ENCODE measurements around the gene MLEC. TPM values are rescaled to one million over a fixed set of nuclear protein-coding genes. Genes with fewer than 3 reads are reported as not detected.

MLEC gene
- total RNA-seq, 4 donors from 2014 or later = 75.6 to 153 (median 130) TPM

GRCh38 chr12:120658286-120659150 is 28.4 kb upstream of the MLEC start:
- DNase-seq = no peak
- no peaks in the 10 kb centered on the region for H3K27me3 ChIP-seq
- intact Hi-C loops (cut with DNase I; ENCODE audit: low total_unique reads) = no loop called here
- TF ChIP-seq EP300 (IDR thresholded peaks at IDR 0.05; ENCODE audit: low read depth) = no peak
- H3K4me1 ChIP-seq = peaks cover 0 to 8% (median 2%) of the 10 kb centered on the region in 4 donors
- no peaks in the 10 kb centered on the region for H3K36me3 ChIP-seq
- 87% methylated on average over 22 of the region's 22 CpGs; no CpG with 5 or more reads in 1 of the 2 donors for WGBS, 2 donors (ENCODE audit: low coverage in 1 of 2)
- H3K27ac ChIP-seq = no peak overlapping the region
- in situ Hi-C loops (cut with MboI; ENCODE audit: low pct_ligation_motif_present in 1 of 4, low pct_unique_long_range_greater_than_20kb in 1 of 4, low sequenced_read_pairs in 3 of 4) = no loop called here
- H3K9me3 ChIP-seq = no peaks in the 10 kb centered on the region
- H3K4me3 ChIP-seq = no peak overlapping the region

DNA sequence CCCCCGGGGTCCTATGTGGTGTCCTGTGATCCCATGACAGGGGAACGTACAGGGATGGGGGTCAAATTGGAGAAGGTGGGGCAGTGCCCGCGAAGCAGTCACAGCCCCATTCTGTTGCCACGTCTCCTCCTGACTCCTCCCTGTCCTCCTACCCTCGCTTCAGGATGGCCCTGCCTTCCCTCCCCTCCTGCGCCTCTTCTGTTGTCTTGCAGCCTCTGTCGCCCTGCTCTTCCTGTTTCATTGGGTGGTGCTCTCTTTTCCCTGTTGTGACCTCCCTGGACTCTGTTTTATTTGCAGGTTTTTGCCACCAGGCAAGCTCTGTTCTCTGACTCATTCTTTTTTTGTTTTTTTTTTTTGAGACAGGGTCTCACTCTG is 27.8 kb upstream of the MLEC start:
- Histone ChIP-seq H3K27me3 (no peaks in the 10 kb centered on the region), H3K9me3 (no peaks in the 10 kb centered on the region), H3K27ac (no peak overlapping the region), H3K36me3 (no peaks in the 10 kb centered on the region), H3K4me1 (peaks cover 0 to 8% (median 2%) of the 10 kb centered on the region in 4 donors), H3K4me3 (no peak overlapping the region)
- in situ Hi-C loops (cut with MboI; ENCODE audit: low pct_ligation_motif_present in 1 of 4, low pct_unique_long_range_greater_than_20kb in 1 of 4, low sequenced_read_pairs in 3 of 4) = no loop called here
- DNase-seq = no peak
- intact Hi-C loops (cut with DNase I; ENCODE audit: low total_unique reads) = no loop called here
- WGBS, 2 donors (ENCODE audit: low coverage in 1 of 2) = 38% methylated on average over 6 of the region's 8 CpGs; no CpG with 5 or more reads in 1 of the 2 donors
- TF ChIP-seq EP300 (IDR thresholded peaks at IDR 0.05; ENCODE audit: low read depth) = no peak
- no peak for TF ChIP-seq CTCF (IDR thresholded peaks at IDR 0.05)
- no peak for TF ChIP-seq POLR2AphosphoS5 (IDR thresholded peaks at IDR 0.05)
- no peak for TF ChIP-seq POLR2A (IDR thresholded peaks at IDR 0.05)

DNA sequence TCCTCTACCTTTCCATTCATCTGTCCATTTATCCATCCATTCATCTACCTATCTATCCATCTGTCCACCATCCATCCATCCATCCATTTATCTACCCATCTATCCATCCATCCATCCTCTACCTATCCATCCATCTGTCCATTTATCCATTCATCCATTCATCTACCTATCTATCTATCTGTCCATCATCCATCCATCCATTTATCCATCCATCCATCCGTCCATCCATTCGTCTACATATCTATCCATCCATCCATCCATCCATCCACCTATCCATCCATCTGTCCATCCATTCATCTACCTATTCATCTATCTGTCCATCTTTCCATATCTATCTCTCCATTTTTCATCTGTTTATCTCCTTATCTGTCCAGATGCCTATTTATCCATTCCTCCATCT is 25.5 kb upstream of the MLEC start:
- TF ChIP-seq CTCF (IDR thresholded peaks at IDR 0.05) (no peak), POLR2AphosphoS5 (IDR thresholded peaks at IDR 0.05) (no peak), POLR2A (IDR thresholded peaks at IDR 0.05) (no peak), EP300 (IDR thresholded peaks at IDR 0.05; ENCODE audit: low read depth) (no peak)
- Histone ChIP-seq H3K36me3 (no peaks in the 10 kb centered on the region), H3K4me3 (no peak overlapping the region), H3K9me3 (no peaks in the 10 kb centered on the region), H3K4me1 (peaks cover 0 to 8% (median 2%) of the 10 kb centered on the region in 4 donors), H3K27ac (no peak overlapping the region), H3K27me3 (no peaks in the 10 kb centered on the region)
- WGBS, 2 donors (ENCODE audit: low coverage in 1 of 2) = 55 to 72% methylated on average over 2 of the region's 2 CpGs
- intact Hi-C loops (cut with DNase I; ENCODE audit: low total_unique reads) = no loop called here
- DNase-seq = no peak
- in situ Hi-C loops (cut with MboI; ENCODE audit: low pct_ligation_motif_present in 1 of 4, low pct_unique_long_range_greater_than_20kb in 1 of 4, low sequenced_read_pairs in 3 of 4) = no loop called here

- in situ Hi-C loops (cut with MboI; ENCODE audit: low pct_ligation_motif_present in 1 of 4, low pct_unique_long_range_greater_than_20kb in 1 of 4, low sequenced_read_pairs in 3 of 4) = no loop called here
These were observed 24.1 kb upstream of the MLEC start for GRCh38 chr12:120662879-120663278.

More at GRCh38 chr12:120662879-120663278, 24.1 kb upstream of the MLEC start:
- TF ChIP-seq POLR2A (IDR thresholded peaks at IDR 0.05) (no peak), CTCF (IDR thresholded peaks at IDR 0.05) (no peak), POLR2AphosphoS5 (IDR thresholded peaks at IDR 0.05) (no peak), EP300 (IDR thresholded peaks at IDR 0.05; ENCODE audit: low read depth) (no peak)
- H3K27ac ChIP-seq = no peak overlapping the region
- intact Hi-C loops (cut with DNase I; ENCODE audit: low total_unique reads) = no loop called here
- 71% methylated on average over 3 of the region's 3 CpGs; no CpG with 5 or more reads in 1 of the 2 donors for WGBS, 2 donors (ENCODE audit: low coverage in 1 of 2)
- no peak overlapping the region for H3K4me3 ChIP-seq
- peaks cover 0 to 8% (median 2%) of the 10 kb centered on the region in 4 donors for H3K4me1 ChIP-seq
- no peaks in the 10 kb centered on the region for H3K27me3 ChIP-seq
- DNase-seq = no peak
- H3K9me3 ChIP-seq = no peaks in the 10 kb centered on the region
- H3K36me3 ChIP-seq = no peaks in the 10 kb centered on the region

Measured in transverse colon (tissue), 4 donors.